ENCODE measurements around the gene INCENP.

DNA sequence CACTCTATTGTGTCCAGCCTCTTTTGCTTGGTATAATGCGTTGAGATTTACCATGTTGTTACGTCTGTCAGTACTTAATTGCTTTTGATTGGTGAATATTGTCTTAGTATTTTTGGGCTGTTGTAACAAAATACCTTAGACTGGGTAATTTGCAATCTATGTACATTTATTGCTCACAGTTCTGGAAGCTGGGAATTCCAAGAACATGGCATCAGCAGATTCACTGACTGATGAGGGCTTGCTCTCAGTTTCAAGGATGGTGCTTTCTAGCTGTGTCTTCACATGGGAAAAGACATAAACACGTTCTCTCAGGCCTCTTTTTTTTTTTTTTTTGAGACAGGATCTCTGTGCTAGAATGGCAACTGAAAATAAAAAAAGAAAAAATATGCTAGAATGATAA lies 46.7 kb upstream of the INCENP start:
- TF ChIP-seq, protein P1, sequence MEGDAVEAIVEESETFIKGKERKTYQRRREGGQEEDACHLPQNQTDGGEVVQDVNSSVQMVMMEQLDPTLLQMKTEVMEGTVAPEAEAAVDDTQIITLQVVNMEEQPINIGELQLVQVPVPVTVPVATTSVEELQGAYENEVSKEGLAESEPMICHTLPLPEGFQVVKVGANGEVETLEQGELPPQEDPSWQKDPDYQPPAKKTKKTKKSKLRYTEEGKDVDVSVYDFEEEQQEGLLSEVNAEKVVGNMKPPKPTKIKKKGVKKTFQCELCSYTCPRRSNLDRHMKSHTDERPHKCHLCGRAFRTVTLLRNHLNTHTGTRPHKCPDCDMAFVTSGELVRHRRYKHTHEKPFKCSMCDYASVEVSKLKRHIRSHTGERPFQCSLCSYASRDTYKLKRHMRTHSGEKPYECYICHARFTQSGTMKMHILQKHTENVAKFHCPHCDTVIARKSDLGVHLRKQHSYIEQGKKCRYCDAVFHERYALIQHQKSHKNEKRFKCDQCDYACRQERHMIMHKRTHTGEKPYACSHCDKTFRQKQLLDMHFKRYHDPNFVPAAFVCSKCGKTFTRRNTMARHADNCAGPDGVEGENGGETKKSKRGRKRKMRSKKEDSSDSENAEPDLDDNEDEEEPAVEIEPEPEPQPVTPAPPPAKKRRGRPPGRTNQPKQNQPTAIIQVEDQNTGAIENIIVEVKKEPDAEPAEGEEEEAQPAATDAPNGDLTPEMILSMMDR (IDR thresholded peaks at IDR 0.05), result no peak
- TF ChIP-seq POLR2A (IDR thresholded peaks at IDR 0.05), result no peak

Measured in Peyer's patch (tissue), 4 donors.